MM.1S (cell line): ENCODE results near the gene RFTN1.

Experiments
- DNase-seq: peaks from one replicate; pipeline ENCODE4 v3.0.0-alpha.2; 2015
- H2AFZ ChIP-seq: fragments of 300-600 bp; sonication (generic); 2 replicates; pipeline ENCODE4 v1.6.0; 2016; ENCODE audit warnings: antibody characterized with exemption, low read length
- H3F3A ChIP-seq: fragments of 300-600 bp; sonication (generic); 2 replicates; pipeline ENCODE4 v1.6.1; 2016; ENCODE audit warnings: mild to moderate bottlenecking, antibody characterized with exemption, low read length, moderate library complexity, mixed read lengths; ENCODE audit not compliant: insufficient read depth
- H3K27ac ChIP-seq: fragments of 300-600 bp; sonication (generic); 2 replicates; pipeline ENCODE4 v1.5.1; 2016; ENCODE audit warnings: mild to moderate bottlenecking, low read length
- H3K27me3 ChIP-seq: fragments of 300-600 bp; sonication (generic); replicated peaks from 2 replicates; pipeline ENCODE4 v1.6.0; 2016; ENCODE audit warnings: low read length; ENCODE audit not compliant: insufficient read depth
- H3K36me3 ChIP-seq: fragments of 300-600 bp; sonication (generic); replicated peaks from 2 replicates; pipeline ENCODE4 v1.6.1; 2016; ENCODE audit warnings: mild to moderate bottlenecking, low read length, mixed read lengths; ENCODE audit not compliant: insufficient read depth
- H3K4me1 ChIP-seq: fragments of 300-600 bp; sonication (generic); 2 replicates; pipeline ENCODE4 v1.6.1; 2016; ENCODE audit warnings: low read length, mixed read lengths
- H3K4me2 ChIP-seq: fragments of 300-600 bp; sonication (generic); 2 replicates; pipeline ENCODE4 v1.6.0; 2016; ENCODE audit warnings: low read depth, low read length
- H3K4me3 ChIP-seq: fragments of 300-600 bp; sonication (generic); 2 replicates; pipeline ENCODE4 v1.5.1; 2016; ENCODE audit warnings: low read length, mixed read lengths
- H3K79me2 ChIP-seq: fragments of 300-600 bp; sonication (generic); 2 replicates; pipeline ENCODE4 v1.6.1; 2016; ENCODE audit warnings: mixed run types, low read length, mixed read lengths
- H3K9ac ChIP-seq: fragments of 300-600 bp; sonication (generic); 2 replicates; pipeline ENCODE4 v1.6.1; 2016; ENCODE audit warnings: low read length, mixed read lengths
- H3K9me2 ChIP-seq: fragments of 300-600 bp; sonication (generic); replicated peaks from 2 replicates; pipeline ENCODE4 v1.6.1; 2016; ENCODE audit warnings: mild to moderate bottlenecking, low read length, mixed read lengths; ENCODE audit not compliant: insufficient read depth
- H3K9me3 ChIP-seq: fragments of 300-600 bp; sonication (generic); replicated peaks from 2 replicates; pipeline ENCODE4 v1.6.1; 2016; ENCODE audit warnings: mild to moderate bottlenecking, low read length, mixed read lengths; ENCODE audit not compliant: insufficient read depth
- H4K20me1 ChIP-seq: fragments of 300-600 bp; sonication (generic); 2 replicates; pipeline ENCODE4 v1.6.1; 2016; ENCODE audit warnings: mild to moderate bottlenecking, low read length, moderate library complexity, mixed read lengths; ENCODE audit not compliant: insufficient read depth
- CTCF ChIP-seq: fragments of 300-600 bp; sonication (generic); IDR thresholded peaks from 2 replicates; pipeline ENCODE4 v1.5.1; 2016; ENCODE audit warnings: antibody characterized with exemption, low read length, mixed read lengths
- EZH2 ChIP-seq: fragments of 300-600 bp; sonication (generic); optimal IDR thresholded peaks from 2 replicates; pipeline ENCODE3; 2017; ENCODE audit warnings: low read depth, mild to moderate bottlenecking, antibody characterized with exemption, low read length, mixed read lengths
- EZH2phosphoT487 ChIP-seq: fragments of 300-600 bp; sonication (generic); IDR thresholded peaks from 2 replicates; pipeline ENCODE4 v1.6.1; 2018; ENCODE audit warnings: antibody characterized with exemption, low read length

RFTN1 gene

GRCh38 chr3:16338999-16339398, 174.5 kb downstream of the RFTN1 start:
- DNase-seq: no peak
- Histone ChIP-seq H3K36me3 (no peaks in the 10 kb centered on the region), H3K4me2 (no peak overlapping the region), H3K9me2 (no peaks in the 10 kb centered on the region), H3F3A (no peaks in the 10 kb centered on the region), H3K27me3 (no peaks in the 10 kb centered on the region), H2AFZ (no peak overlapping the region), H3K27ac (no peak overlapping the region), H3K79me2 (no peaks in the 10 kb centered on the region), H3K4me1 (no peaks in the 10 kb centered on the region), H3K9me3 (no peaks in the 10 kb centered on the region), H4K20me1 (no peaks in the 10 kb centered on the region), H3K9ac (no peak overlapping the region), H3K4me3 (no peak overlapping the region)
- no peak for TF ChIP-seq EZH2
- TF ChIP-seq EZH2phosphoT487: no peak
- TF ChIP-seq CTCF: no peak

GRCh38 chr3:16337856-16338540, 175.5 kb downstream of the RFTN1 start:
- no peak overlapping the region for H3K4me2 ChIP-seq
- no peak for DNase-seq
- H3K79me2 ChIP-seq: no peaks in the 10 kb centered on the region

GRCh38 chr3:16336825-16337224, 176.7 kb downstream of the RFTN1 start:
- Histone ChIP-seq H3K9ac (no peak overlapping the region), H3K27ac (no peak overlapping the region), H3K36me3 (no peaks in the 10 kb centered on the region), H3K79me2 (no peaks in the 10 kb centered on the region), H3K27me3 (no peaks in the 10 kb centered on the region), H3K4me3 (no peak overlapping the region), H3F3A (no peaks in the 10 kb centered on the region), H3K9me3 (no peaks in the 10 kb centered on the region), H3K9me2 (no peaks in the 10 kb centered on the region), H3K4me2 (no peak overlapping the region), H2AFZ (no peak overlapping the region), H4K20me1 (no peaks in the 10 kb centered on the region), H3K4me1 (no peaks in the 10 kb centered on the region)
- TF ChIP-seq CTCF (no peak), EZH2 (no peak), EZH2phosphoT487 (no peak)
- DNase-seq: no peak

More at GRCh38 chr3:16337856-16338540, 175.5 kb downstream of the RFTN1 start:
- Histone ChIP-seq H4K20me1 (no peaks in the 10 kb centered on the region), H3K4me3 (no peak overlapping the region), H3K36me3 (no peaks in the 10 kb centered on the region), H3K27me3 (no peaks in the 10 kb centered on the region), H3F3A (no peaks in the 10 kb centered on the region), H3K9me2 (no peaks in the 10 kb centered on the region), H3K9me3 (no peaks in the 10 kb centered on the region), H3K4me1 (no peaks in the 10 kb centered on the region), H2AFZ (no peak overlapping the region), H3K27ac (no peak overlapping the region), H3K9ac (no peak overlapping the region)
- TF ChIP-seq EZH2phosphoT487 (no peak), CTCF (no peak), EZH2 (no peak)
